Activated CD8-positive, alpha-beta T cell treated with anti-CD3 and anti-CD28 coated beads, Interleukin-2, amount 10 ng/mL, durations not matched to agents 7 days and 5 days (primary cell): Measurements from ENCODE around the gene RAB3GAP2. TPM values are rescaled to one million over a fixed set of nuclear protein-coding genes. Genes with fewer than 3 reads are reported as not detected.

Experiments used
- ATAC-seq: fragments of 150-1000 bp; cut with Tn5 transposase; one replicate; pipeline ENCODE4 v1.10.0; 2021; ENCODE audit warnings: moderate library complexity
- CTCF ChIA-PET: fragments of 350-600 bp; sonication (Branson Sonifier 250); formaldehyde crosslinking; loops from one replicate; lab custom pipeline; 2021; ENCODE audit warnings: antibody characterized with exemption; lab: Charles Lee
- POLR2A ChIA-PET: fragments of 350-600 bp; sonication (Branson Sonifier 250); formaldehyde crosslinking; loops from one replicate; lab custom pipeline; 2021; ENCODE audit warnings: antibody characterized with exemption; lab: Charles Lee
- DNase-seq: peaks from one replicate; pipeline ENCODE4 v3.0.0-alpha.2; 2020
- H3K27ac Mint-ChIP-seq: one replicate; pipeline ENCODE4 v1.8.0; 2021; ENCODE audit warnings: mild to moderate bottlenecking, mixed read lengths
- H3K27me3 Mint-ChIP-seq: one replicate; pipeline ENCODE4 v1.8.0; 2021; ENCODE audit warnings: low read depth, mixed read lengths
- H3K36me3 Mint-ChIP-seq: one replicate; pipeline ENCODE4 v1.8.0; 2021; ENCODE audit warnings: low read depth, mixed read lengths
- H3K4me1 Mint-ChIP-seq: one replicate; pipeline ENCODE4 v1.8.0; 2021; ENCODE audit warnings: low read depth, mixed read lengths
- H3K4me3 Mint-ChIP-seq: one replicate; pipeline ENCODE4 v1.8.0; 2021; ENCODE audit warnings: mild to moderate bottlenecking, mixed read lengths
- H3K9me3 Mint-ChIP-seq: one replicate; pipeline ENCODE4 v1.8.0; 2022; ENCODE audit warnings: mixed read lengths; ENCODE audit not compliant: insufficient read depth
- microRNA-seq: library from miRNA; unstranded; fragments of <30 nt; microRNA quantifications from one replicate; pipeline ENCODE4 v1.2.0, GENCODE V29; 2022
- total RNA-seq, 2 experiments: library from RNA; stranded (reverse); gene quantifications; one replicate each; pipeline ENCODE4 v1.2.3, GENCODE V29; 2021

The RAB3GAP2 gene
- total RNA-seq, 2 experiments from 2014 or later = 46.1 to 52.3 TPM

- Mint-ChIP-seq H3K27me3 (no peaks in the 10 kb centered on the region), H3K4me3 (no peak overlapping the region), H3K9me3 (no peaks in the 10 kb centered on the region), H3K27ac (no peak overlapping the region), H3K36me3 (peaks cover 41% of the 10 kb centered on the region), H3K4me1 (peaks cover 10% of the 10 kb centered on the region)
- DNase-seq = no peak
- ChIA-PET CTCF (interaction anchor here (1.0 to 1.9 kb wide), 5 partner anchors 10 to 33 kb away, joined by 3 to 9 read pairs (median 3); no protein-coding TSS in a partner anchor), POLR2A (interaction anchor here (0.7 kb wide), 1 partner anchor 8 kb away, joined by 3 read pairs; no protein-coding TSS in a partner anchor)
- ATAC-seq = no peak
Observed at GRCh38 chr1:220099826-220100225, 172.4 kb downstream of the RAB3GAP2 start.

Small RNAs within 50 kb of the gene (microRNA-seq; reads per million reads assigned to microRNA genes)
- gene MIR194-1 (2.3 reads per million), gene MIR215 (not detected), gene MIR664A (109 reads per million, percentile 61 among the genes with 10 or more reads in this experiment)

Other genes starting within 250 kb of the RAB3GAP2 start
- gene EPRS1, start 225.9 kb downstream of the RAB3GAP2 start, total RNA-seq = 100 to 1,000 TPM; 115 to 116 TPM
- 10 to 100 TPM; 19.7 to 26.3 TPM for gene BPNT1, start 182.7 kb downstream of the RAB3GAP2 start, total RNA-seq
- 10 to 100 TPM; 54.8 to 57.9 TPM for gene IARS2, start 178.3 kb downstream of the RAB3GAP2 start, total RNA-seq